Measurements from ENCODE around the gene RBBP8NL.

GRCh38 chr20:62436692-62437091 lies 9.4 kb upstream of the RBBP8NL start:
- TF ChIP-seq CTCF (IDR thresholded peaks at IDR 0.05; ENCODE audit: low read length): no peak
- no peak for TF ChIP-seq EZH2phosphoT487 (IDR thresholded peaks at IDR 0.05; ENCODE audit: low read length)
- no peak for TF ChIP-seq EZH2 (optimal IDR thresholded peaks at IDR 0.05; ENCODE audit: low read depth, low read length)
